ENCODE results near the gene LIMA1. TPM values are rescaled to one million over a fixed set of nuclear protein-coding genes. Genes with fewer than 3 reads are reported as not detected.
A peak's percentile ranks its signal among the peaks of the same experiment; 100 is the strongest.

LIMA1 gene
- total and polyA plus RNA-seq, 9 of the 15 experiments (the other 6 are each of a cell fraction or from before 2014, with no cell fraction given), result 20.2 to 37.8 (median 27.3) TPM

- TF ChIP-seq, protein P1, sequence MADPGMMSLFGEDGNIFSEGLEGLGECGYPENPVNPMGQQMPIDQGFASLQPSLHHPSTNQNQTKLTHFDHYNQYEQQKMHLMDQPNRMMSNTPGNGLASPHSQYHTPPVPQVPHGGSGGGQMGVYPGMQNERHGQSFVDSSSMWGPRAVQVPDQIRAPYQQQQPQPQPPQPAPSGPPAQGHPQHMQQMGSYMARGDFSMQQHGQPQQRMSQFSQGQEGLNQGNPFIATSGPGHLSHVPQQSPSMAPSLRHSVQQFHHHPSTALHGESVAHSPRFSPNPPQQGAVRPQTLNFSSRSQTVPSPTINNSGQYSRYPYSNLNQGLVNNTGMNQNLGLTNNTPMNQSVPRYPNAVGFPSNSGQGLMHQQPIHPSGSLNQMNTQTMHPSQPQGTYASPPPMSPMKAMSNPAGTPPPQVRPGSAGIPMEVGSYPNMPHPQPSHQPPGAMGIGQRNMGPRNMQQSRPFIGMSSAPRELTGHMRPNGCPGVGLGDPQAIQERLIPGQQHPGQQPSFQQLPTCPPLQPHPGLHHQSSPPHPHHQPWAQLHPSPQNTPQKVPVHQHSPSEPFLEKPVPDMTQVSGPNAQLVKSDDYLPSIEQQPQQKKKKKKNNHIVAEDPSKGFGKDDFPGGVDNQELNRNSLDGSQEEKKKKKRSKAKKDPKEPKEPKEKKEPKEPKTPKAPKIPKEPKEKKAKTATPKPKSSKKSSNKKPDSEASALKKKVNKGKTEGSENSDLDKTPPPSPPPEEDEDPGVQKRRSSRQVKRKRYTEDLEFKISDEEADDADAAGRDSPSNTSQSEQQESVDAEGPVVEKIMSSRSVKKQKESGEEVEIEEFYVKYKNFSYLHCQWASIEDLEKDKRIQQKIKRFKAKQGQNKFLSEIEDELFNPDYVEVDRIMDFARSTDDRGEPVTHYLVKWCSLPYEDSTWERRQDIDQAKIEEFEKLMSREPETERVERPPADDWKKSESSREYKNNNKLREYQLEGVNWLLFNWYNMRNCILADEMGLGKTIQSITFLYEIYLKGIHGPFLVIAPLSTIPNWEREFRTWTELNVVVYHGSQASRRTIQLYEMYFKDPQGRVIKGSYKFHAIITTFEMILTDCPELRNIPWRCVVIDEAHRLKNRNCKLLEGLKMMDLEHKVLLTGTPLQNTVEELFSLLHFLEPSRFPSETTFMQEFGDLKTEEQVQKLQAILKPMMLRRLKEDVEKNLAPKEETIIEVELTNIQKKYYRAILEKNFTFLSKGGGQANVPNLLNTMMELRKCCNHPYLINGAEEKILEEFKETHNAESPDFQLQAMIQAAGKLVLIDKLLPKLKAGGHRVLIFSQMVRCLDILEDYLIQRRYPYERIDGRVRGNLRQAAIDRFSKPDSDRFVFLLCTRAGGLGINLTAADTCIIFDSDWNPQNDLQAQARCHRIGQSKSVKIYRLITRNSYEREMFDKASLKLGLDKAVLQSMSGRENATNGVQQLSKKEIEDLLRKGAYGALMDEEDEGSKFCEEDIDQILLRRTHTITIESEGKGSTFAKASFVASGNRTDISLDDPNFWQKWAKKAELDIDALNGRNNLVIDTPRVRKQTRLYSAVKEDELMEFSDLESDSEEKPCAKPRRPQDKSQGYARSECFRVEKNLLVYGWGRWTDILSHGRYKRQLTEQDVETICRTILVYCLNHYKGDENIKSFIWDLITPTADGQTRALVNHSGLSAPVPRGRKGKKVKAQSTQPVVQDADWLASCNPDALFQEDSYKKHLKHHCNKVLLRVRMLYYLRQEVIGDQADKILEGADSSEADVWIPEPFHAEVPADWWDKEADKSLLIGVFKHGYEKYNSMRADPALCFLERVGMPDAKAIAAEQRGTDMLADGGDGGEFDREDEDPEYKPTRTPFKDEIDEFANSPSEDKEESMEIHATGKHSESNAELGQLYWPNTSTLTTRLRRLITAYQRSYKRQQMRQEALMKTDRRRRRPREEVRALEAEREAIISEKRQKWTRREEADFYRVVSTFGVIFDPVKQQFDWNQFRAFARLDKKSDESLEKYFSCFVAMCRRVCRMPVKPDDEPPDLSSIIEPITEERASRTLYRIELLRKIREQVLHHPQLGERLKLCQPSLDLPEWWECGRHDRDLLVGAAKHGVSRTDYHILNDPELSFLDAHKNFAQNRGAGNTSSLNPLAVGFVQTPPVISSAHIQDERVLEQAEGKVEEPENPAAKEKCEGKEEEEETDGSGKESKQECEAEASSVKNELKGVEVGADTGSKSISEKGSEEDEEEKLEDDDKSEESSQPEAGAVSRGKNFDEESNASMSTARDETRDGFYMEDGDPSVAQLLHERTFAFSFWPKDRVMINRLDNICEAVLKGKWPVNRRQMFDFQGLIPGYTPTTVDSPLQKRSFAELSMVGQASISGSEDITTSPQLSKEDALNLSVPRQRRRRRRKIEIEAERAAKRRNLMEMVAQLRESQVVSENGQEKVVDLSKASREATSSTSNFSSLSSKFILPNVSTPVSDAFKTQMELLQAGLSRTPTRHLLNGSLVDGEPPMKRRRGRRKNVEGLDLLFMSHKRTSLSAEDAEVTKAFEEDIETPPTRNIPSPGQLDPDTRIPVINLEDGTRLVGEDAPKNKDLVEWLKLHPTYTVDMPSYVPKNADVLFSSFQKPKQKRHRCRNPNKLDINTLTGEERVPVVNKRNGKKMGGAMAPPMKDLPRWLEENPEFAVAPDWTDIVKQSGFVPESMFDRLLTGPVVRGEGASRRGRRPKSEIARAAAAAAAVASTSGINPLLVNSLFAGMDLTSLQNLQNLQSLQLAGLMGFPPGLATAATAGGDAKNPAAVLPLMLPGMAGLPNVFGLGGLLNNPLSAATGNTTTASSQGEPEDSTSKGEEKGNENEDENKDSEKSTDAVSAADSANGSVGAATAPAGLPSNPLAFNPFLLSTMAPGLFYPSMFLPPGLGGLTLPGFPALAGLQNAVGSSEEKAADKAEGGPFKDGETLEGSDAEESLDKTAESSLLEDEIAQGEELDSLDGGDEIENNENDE (IDR thresholded peaks at IDR 0.05; ENCODE audit: low read depth, low read length), result no peak
- TF ChIP-seq NCOA4 (IDR thresholded peaks at IDR 0.05; ENCODE audit: partially characterized antibody) (no peak), CHD4 (IDR thresholded peaks at IDR 0.05; ENCODE audit: insufficient read depth, insufficient replicate concordance, low read depth, low read length, poor library complexity, severe bottlenecking) (no peak), HDAC2 (IDR thresholded peaks at IDR 0.05) (no peak), CCAR2 (IDR thresholded peaks at IDR 0.05; ENCODE audit: low read depth, low read length) (no peak), CREM (IDR thresholded peaks at IDR 0.05; ENCODE audit: low read depth) (peak; percentile 78), RCOR1 (IDR thresholded peaks at IDR 0.05; ENCODE audit: borderline replicate concordance in 1 of 2, low read depth in 2 of 2, low read length in 2 of 2) (0 out of 4 replicates have a peak, but pooled peaks of 1 of the 2 experiments have one; percentile 55), FOXK2 (conservative IDR thresholded peaks at IDR 0.05 in 1 of 2, IDR thresholded peaks at IDR 0.05 in 1 of 2; ENCODE audit: low read depth in 2 of 2) (no peak), POLR2AphosphoS2 (IDR thresholded peaks at IDR 0.05; ENCODE audit: low read length) (no peak)
- TF ChIP-seq, protein P2, sequence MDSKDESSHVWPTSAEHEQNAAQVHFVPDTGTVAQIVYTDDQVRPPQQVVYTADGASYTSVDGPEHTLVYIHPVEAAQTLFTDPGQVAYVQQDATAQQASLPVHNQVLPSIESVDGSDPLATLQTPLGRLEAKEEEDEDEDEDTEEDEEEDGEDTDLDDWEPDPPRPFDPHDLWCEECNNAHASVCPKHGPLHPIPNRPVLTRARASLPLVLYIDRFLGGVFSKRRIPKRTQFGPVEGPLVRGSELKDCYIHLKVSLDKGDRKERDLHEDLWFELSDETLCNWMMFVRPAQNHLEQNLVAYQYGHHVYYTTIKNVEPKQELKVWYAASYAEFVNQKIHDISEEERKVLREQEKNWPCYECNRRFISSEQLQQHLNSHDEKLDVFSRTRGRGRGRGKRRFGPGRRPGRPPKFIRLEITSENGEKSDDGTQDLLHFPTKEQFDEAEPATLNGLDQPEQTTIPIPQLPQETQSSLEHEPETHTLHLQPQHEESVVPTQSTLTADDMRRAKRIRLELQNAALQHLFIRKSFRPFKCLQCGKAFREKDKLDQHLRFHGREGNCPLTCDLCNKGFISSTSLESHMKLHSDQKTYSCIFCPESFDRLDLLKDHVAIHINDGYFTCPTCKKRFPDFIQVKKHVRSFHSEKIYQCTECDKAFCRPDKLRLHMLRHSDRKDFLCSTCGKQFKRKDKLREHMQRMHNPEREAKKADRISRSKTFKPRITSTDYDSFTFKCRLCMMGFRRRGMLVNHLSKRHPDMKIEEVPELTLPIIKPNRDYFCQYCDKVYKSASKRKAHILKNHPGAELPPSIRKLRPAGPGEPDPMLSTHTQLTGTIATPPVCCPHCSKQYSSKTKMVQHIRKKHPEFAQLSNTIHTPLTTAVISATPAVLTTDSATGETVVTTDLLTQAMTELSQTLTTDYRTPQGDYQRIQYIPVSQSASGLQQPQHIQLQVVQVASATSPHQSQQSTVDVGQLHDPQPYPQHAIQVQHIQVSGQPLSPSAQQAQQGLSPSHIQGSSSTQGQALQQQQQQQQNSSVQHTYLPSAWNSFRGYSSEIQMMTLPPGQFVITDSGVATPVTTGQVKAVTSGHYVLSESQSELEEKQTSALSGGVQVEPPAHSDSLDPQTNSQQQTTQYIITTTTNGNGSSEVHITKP (IDR thresholded peaks at IDR 0.05; ENCODE audit: partially characterized antibody), result no peak
Observed at GRCh38 chr12:50283229-50283923, at the start of gene LIMA1 (continued).
